ENCODE results near the gene APMAP.
"Not testable (repeated sequence)": the region's sequence is repeated elsewhere in the genome, so short reads cannot be mapped to it uniquely, and the experiment has no call there.

Gene APMAP

GRCh38 chr20:25005661-25006060 lies 13.1 kb upstream of the APMAP start:
- DNase-seq: no peak

- no peak for DNase-seq
These were observed 12.7 kb upstream of the APMAP start for GRCh38 chr20:25005220-25005619.

DNA sequence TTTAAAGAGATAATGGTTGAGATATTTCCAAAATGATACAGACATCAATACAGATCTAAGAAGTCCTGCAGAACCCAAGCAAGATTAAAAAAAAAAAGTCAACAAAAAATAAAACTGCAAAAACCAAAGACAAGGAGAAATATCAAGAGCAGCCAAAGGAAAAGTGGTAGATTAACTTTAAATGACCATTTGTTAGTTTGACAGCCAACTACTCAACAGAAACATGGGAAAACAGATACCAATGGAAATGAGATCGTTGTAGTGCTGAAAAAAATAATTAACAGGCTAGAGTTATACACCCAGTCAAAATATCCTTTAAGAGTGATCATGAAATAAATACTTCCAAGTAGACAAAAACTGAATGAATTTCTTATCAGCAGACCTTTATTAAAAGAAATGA lies 10.5 kb upstream of the APMAP start:
- no peak for DNase-seq

DNA sequence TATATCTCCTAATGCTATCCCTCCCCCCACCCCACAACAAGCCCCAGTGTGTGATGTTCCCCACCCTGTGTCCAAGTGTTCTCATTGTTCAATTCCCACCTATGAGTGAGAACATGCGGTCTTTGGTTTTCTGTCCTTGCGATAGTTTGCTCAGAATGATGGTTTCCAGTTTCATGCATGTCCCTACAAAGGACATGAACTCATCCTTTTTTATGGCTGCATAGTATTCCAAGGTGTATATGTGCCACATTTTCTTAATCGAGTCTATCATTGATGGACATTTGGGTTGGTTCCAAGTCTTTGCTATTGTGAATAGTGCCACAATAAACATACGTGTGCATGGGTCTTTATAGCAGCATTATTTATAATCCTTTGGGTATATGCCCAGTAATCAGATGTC lies 8.8 kb upstream of the APMAP start:
- not testable (repeated sequence) for DNase-seq

DNA sequence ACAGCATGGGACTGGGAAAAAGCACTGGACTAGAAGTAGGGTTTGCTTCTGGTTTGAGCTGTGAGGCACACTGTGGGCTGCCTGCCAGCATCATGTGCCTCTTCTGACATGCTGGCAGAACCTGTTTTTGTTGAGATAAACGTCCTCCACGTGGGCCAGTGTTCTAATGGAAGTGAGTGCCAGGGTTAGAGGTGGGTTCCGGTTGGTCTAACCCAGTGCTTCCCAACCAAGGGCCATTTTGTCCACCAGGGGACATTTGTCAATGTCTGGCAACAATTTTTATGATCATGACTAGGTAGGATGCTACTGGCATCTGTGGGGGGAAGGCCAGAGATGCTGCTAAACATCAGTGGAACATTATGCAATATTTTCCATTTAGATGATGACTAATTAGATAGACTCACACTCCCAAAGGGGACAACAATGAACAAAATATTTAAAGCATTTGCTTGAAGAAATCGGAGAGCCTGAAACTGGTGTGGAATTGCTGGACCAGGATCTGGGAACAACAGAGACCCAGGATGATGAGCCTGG lies 7.8 kb upstream of the APMAP start:
- DNase-seq: no peak

DNA sequence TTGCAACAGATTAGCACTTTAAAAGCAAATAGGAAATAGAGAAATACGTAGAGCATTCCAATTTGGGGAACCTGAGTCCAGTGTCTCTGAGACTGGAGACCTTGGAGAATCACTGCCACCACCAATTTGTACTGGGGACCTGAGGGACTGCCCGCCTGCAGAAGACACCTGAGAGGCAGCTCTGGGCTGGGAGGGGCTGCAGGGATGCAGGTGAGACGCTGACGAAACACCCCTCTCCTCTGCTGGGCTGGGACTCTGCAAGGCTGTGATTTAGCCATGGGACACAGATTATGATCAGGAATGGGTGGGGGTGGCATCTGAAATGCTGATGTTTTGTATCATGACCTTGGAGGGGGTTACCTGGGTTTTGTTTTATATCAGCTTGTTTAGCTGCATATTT lies 7.0 kb upstream of the APMAP start:
- no peak for DNase-seq

GRCh38 chr20:24998631-24999445 lies 6.3 kb upstream of the APMAP start:
- DNase-seq: no peak

DNA sequence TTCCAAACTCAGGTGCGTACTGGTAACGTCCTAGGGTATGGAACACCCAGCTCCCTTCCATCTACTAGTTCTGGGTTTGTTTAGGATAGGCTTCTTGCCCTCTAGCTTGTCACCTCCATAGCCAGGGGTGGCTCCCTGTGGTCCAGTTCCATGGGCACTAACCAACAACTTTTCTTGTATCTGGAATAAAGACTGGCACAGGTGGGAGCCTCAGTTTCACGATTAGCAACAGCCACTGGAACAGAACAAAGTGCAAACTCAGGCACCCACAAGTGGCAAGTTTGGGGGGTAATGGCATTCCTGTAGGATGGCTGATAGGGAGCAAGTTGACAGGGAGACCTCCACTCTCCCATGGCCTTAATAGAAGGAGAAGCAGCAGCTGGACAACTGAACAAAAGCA lies 5.6 kb upstream of the APMAP start:
- DNase-seq: no peak

DNA sequence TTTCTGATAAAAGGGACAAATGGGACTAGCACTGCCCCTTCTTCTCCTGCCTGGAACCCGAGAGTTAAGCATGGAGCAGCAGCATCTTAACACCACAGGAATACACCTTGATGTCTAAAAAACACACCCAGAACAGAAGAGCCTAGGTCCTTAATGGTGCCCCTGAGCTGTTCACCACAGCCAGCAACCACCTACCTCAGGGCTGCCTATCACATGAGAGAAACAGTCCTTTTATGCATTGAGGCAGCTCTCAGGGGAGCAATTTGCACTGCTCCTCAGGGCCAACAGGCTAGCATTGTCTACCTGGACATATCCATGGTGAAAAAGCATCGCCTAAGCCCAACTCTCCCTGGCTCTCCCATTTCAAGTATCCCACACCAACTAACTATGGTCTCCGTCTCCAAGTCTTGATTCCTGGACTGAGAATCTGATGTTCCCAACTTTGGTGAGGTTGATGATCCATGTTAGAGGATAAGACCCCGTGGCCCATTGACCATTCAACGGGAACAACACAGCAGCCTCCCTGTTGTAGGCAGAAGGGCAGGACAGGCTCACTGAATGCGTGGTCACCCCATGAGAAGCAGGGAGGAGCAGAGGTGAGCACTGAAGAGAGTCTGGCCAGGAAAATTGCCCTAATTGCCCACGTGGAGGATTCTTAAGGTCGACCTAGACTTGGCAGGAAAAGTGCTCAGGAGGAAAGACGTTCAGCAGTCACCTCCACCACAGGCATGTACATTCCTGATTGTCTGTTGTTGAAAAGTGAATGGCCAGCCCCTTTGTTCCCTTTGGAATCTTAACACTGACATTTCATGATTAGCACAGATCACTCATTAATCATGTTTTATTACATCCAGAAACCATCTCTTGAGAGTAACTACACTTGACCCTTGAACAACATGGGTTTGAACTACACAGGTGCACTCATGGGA lies 4.2 kb upstream of the APMAP start:
- no peak for DNase-seq

DNA sequence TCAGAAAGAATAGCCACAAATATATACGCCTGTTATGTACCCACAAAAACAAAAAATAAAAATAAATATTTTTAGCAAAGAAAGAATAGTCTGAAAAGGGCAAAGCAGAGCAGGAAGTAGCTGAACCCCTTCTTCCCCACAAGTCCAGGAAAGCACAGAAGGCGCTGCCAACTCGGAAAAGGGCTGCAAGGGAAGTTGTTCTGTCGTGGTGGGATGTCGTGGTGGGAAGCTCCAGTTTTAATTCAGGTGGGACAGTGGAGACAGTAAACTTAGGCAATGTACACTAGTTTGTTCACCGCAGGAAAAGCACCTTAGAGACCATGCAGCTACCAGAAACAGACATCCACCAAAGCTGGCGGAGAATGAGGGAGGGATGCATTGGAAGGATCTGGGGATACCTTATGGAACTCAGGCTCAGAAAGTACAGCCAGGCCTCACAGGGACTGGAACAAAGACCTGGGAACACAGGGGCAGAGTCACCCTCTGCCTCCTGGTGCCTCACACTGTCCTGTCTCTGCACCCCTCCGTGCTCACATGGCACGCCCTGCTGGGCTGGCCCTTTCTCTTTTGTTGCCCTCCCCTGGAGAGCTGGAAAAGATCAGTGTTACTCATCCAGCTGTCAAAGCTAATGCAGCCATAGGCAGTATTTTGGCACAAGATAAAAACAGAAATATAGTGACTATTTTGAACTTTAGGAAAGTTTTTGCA lies 3.3 kb upstream of the APMAP start:
- DNase-seq: no peak

DNA sequence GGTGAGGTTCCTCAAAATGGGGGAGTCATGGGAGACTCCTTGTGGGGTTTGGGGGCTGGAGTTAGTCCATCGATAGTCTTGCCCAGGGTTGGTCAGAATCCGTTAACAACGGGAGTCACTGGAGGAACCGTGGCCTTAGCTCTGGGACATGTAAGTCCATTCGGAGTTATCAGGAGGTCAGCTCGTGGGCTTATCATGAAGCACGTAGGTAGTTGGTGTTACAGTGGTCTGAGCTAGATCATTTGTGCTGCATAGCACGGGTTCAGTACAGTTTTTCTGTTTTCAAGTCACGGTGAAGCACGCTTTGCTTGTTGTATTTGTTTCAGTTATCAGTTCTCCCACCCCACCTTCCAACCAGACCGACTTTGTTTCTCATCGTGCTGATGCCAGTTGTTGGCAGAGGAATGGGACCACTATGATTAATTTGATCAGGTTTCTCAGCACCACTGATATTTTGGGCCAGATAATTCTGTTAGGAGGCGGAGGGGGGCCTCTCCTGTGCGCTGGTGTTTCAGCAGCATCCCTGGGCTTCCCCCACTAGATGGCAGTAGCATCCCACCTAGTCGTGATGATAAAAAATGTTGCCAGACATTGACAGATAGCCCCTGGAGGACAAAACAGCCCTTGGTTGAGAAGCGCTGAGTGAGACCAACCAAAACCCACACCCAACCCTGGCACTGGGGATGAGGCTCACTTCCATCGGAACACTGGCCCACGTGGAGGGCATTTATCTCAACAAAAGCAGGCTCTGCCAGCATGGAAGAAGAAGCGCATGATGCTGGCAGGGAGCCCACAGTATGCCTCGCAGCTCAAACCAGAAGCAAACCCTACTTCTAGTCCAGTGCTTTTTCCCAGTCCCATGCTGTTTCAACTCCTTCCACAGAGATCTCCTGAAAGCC lies 2.2 kb upstream of the APMAP start:
- peak; percentile 74 for DNase-seq

DNA sequence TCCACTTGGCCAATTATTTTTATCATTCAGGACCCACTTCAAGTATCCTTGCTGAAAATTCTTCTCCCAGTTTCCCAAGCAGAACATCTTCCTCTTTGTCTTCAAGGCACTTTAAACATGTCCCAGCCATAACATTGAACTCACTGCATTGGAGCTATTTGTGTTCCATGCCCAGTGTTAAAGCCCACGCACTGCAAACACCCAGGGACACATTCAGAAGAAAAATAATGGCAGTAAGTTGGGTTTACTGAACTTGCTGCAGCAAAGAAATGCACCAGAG lies 1.6 kb upstream of the APMAP start:
- DNase-seq: no peak

DNA sequence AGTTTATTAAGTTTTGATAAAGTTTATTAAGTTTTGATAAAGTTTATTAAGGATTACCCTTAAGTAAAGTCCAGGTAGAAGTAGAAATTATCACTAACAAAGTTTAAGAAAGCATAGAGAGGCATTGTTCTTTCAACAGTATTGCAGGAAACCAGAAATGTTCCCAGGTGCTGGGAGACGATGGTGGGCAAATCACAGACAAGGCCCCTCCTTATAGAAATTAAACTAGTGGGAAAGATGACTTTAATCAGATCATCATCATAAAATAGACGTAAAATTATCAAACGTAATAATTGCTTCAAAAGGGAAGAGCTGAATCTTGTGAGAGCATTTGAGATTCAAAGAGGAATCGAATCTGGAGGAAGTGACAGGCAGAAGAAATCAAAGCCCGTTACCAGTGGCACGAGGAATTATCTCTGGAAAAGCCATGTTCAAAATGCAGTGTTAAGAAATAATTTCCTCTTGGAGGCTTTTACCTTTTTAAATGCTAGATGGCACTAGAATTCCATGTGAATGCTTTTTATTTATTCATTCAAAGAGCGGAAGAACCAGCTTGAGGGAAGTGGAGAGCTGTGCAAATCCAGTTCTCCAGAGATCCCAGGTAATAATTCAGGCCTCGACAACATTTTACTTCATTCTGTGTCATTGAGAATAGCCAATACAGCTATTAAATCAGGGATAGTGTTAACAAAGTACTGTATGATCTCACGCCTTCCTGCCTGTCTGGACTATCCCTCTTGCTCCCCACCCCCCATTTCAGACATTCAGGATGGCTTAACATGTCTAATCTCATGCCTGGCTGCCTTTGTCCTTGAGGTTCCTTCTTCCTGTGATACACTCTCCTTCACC lies 1.0 kb upstream of the APMAP start:
- DNase-seq: peak; percentile 62

GRCh38 chr20:24991897-24992486 lies 559 bp downstream of the APMAP start:
- DNase-seq: no peak

DNA sequence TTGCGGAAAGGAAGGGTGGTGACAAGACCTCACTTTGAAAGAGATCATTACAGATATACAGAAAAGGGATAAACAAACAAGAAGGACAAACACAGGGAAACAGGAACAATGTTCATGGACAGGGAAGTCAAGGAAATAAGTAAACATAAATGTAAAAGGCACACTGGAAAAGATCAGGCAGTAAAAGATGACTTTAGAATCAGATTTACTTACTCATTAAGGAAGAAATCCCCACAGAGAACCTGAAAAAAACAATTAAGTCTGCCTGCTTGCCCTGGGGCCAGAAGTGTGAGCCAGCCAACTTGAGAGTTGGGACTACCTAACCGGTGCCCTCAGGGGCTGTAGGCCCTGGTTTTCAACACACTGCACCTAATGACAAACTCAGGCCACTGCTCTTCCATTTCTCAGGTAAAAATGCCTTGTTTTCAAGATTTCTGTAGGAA lies 1.7 kb downstream of the APMAP start:
- no peak for DNase-seq

DNA sequence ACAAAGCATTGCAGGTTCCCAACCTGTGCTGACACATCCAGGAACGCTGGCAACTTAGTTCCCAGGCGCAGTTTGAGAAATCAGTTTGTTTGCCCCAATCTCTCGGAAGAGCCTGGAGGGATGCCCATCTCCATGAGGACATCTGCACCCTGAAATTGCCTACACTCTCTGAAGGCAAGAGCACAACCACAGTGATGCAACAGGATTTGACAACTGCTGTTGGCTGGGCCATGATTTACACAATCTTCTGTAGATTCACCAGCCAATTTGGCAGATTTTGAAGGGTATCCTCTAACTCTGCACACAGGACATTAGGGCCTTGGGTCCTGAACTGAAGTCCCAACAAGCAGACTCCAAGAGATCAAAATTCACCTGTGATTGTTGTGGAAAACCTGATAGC lies 3.4 kb downstream of the APMAP start:
- no peak for DNase-seq

DNA sequence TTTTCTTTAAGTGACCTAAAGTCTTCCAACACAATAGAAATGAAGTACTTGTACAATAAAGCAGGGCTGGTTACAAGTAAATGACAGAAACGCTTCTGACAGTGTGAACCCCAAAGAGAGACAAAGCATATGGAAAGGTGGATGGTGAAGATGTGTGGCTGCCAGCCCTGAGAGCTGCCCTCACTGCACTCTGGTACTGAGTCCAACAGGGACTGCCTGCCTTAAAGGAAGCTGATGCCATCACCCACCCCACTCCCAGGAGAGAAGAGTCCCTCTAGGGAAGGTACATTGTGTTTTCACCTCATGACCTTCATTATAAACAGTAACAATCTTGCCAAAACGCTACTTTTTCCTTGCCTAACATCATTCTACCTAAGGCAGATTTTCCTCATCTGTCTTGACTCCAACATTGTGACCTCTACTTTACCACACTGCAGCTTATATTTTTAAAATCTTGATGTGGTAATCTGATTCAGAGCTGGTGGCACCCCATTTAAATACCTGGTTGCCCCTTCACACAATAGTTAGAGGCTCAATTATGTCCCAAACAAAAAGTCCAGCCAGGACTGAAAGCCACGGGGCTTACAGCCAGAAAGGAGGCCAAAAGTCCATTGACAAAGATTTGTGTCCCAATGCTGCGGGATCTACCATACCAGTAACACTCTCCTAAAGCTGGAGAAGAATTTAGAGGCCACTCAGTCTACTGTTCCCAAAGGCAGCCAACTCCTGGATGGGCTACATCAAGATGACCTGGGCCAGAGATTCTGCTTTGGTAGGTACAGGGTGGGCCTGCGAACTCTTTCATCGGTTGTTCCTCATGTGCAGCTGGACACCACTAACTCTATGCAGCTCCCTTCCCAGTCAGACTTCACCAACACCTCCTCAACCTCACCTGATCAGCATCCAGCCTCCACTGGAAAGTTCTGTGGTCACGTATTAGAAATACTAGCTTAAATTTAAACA lies 4.4 kb downstream of the APMAP start:
- DNase-seq: no peak

GRCh38 chr20:24987244-24987643 lies 5.3 kb downstream of the APMAP start:
- no peak for DNase-seq

DNA sequence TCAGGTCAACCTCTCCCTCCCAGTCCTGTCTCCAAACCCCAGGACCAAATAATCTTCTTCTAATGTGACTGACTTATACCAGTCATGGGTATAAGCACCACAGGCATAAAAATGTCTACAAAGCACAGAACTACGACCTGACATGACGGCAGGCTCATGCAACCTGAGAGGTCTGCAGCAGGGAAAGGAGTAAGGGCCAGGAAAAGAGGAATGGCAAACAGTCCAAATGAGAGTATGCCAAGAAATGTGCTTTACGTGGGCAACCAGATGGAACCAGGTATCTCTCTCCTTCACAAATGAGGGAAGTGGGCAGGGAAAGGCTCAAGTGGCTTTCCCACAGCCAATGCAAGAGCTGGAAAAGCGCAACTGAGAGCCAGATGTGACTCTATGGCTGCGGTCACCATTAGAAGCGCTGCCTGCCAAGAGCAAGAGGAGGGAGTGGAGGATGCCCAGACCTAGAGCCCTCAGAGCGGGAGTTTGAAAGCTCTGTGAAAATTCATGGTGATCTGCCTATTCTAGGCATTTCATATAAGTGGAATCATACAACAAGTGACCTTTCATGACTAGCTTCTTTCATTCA lies 6.0 kb downstream of the APMAP start:
- DNase-seq: no peak

Data from NCI-H1694 treated with DMSO at 0.1 percent for 48 hours (cell line).